Measurements from ENCODE around the gene ING5. TPM values are rescaled to one million over a fixed set of nuclear protein-coding genes. Genes with fewer than 3 reads are reported as not detected.
"Not testable (repeated sequence)": the region's sequence is repeated elsewhere in the genome, so short reads cannot be mapped to it uniquely, and the experiment has no call there.

The ING5 gene
- total RNA-seq, 1 donor from 2014 or later, result 19.7 TPM

DNA sequence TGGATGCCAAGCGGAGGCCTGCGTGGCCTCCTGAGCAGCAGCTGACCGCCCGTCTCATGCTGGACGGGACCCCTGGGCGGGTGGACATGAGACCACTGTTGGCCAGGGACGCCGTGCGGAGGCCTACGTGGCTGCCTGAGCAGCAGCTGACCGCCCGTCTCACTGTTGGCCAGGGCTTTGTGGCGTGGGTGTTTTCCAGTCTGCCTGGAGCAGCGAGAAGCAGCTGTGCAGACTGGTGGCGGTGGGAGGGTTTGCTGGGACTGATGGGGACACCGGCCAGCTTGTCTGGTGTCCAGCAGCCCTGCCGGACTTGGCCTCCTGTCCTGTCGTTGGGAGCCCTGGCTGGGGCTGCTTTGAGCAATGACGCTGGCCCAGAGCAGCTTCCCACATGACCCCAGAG lies 26.8 kb downstream of the ING5 start:
- DNase-seq (ENCODE audit: low read depth) (no peak), FAIRE-seq (no peak)
- Histone ChIP-seq H3K27me3 (ENCODE audit: control insufficient read depth, insufficient read depth, low read length) (no peaks in the 10 kb centered on the region), H3K4me3 (ENCODE audit: low read depth, low read length) (no peak overlapping the region), H3K36me3 (ENCODE audit: control insufficient read depth, insufficient read depth, low read length) (peaks cover 1% of the 10 kb centered on the region)
- TF ChIP-seq CTCF (IDR thresholded peaks at IDR 0.05; ENCODE audit: insufficient read depth, low read length, severe bottlenecking), result no peak

DNA sequence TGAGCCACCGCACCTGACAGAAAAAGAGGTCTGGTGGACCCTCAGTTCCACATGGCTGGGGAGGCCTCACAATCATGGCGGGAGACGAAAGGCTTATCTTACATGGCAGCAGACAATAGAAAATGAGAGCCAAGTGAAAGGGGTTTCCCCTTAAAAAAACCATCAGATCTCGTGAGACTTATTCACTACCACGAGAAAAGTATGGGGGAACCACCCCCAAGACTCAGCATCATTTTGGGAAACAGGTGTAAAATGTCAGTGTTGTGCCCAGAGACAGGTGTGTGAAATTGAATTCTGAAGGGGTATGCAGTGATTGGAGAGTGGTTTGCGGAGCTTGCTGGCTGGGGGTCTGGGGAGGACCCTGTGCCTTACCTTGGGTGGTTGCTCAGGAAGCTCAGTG lies 28.0 kb downstream of the ING5 start:
- TF ChIP-seq CTCF (IDR thresholded peaks at IDR 0.05; ENCODE audit: insufficient read depth, low read length, severe bottlenecking), result no peak
- Histone ChIP-seq H3K4me3 (ENCODE audit: low read depth, low read length) (no peak overlapping the region), H3K27me3 (ENCODE audit: control insufficient read depth, insufficient read depth, low read length) (no peaks in the 10 kb centered on the region), H3K36me3 (ENCODE audit: control insufficient read depth, insufficient read depth, low read length) (peaks cover 1% of the 10 kb centered on the region)
- DNase-seq (ENCODE audit: low read depth) (no peak), FAIRE-seq (no peak)

DNA sequence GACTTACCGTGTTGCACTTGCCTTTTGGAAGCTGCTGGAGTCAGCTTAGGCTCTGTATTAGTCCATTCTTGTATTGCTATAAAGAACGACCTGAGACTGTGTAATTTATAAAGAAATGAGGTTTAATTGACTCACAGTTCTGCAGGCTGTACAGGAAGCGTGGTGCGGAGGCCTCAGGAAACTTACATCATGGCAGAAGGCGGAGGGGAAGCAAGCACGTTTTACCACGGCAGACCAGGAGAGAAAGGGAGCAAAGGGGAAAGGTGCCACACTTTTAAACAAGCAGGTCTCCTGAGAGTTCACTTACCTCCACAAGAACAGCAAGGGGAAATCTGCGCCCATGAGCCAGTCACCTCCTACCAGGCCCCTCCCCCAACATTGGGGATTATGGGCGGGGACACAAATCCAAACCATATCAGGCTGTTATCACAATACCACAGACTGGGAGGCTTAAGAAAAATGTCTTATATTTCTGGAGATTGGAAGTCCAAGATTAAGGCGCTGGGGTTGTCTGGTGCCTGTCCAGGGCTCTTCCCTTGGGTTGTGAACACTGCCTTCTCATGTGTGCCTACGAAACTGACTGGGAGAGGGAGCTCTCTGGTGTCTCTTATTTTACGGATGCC lies 28.9 kb downstream of the ING5 start:
- H3K27me3 ChIP-seq (ENCODE audit: control insufficient read depth, insufficient read depth, low read length), result no peaks in the 10 kb centered on the region
- no peak for DNase-seq (ENCODE audit: low read depth)
- FAIRE-seq, result no peak

GRCh38 chr2:241732513-241733186 lies 30.8 kb downstream of the ING5 start:
- peak; percentile 7 for DNase-seq (ENCODE audit: low read depth)
- not testable (repeated sequence) for FAIRE-seq; H3K36me3 ChIP-seq (ENCODE audit: control insufficient read depth, insufficient read depth, low read length); H3K27me3 ChIP-seq (ENCODE audit: control insufficient read depth, insufficient read depth, low read length); H3K4me3 ChIP-seq (ENCODE audit: low read depth, low read length)
- peak; percentile 45 for TF ChIP-seq CTCF (IDR thresholded peaks at IDR 0.05; ENCODE audit: insufficient read depth, low read length, severe bottlenecking)

More for the DNA sequence above, 28.9 kb downstream of the ING5 start:
- no peak overlapping the region for H3K4me3 ChIP-seq (ENCODE audit: low read depth, low read length)
- no peaks in the 10 kb centered on the region for H3K36me3 ChIP-seq (ENCODE audit: control insufficient read depth, insufficient read depth, low read length)
- TF ChIP-seq CTCF (IDR thresholded peaks at IDR 0.05; ENCODE audit: insufficient read depth, low read length, severe bottlenecking), result no peak

GRCh38 chr2:241733391-241734207 lies 31.8 kb downstream of the ING5 start:
- peak; percentile 74 for DNase-seq (ENCODE audit: low read depth)
- H3K4me3 ChIP-seq (ENCODE audit: low read depth, low read length), result peak overlapping the region; percentile 30
- peak; percentile 58 for FAIRE-seq
- TF ChIP-seq CTCF (IDR thresholded peaks at IDR 0.05; ENCODE audit: insufficient read depth, low read length, severe bottlenecking), result no peak
- H3K27me3 ChIP-seq (ENCODE audit: control insufficient read depth, insufficient read depth, low read length), result no peaks in the 10 kb centered on the region
- H3K36me3 ChIP-seq (ENCODE audit: control insufficient read depth, insufficient read depth, low read length), result peaks cover 2% of the 10 kb centered on the region

Measured in bronchial epithelial cell (primary cell).